H7 (cell line): ENCODE results near the gene MUC5B. TPM values are rescaled to one million over a fixed set of nuclear protein-coding genes. Genes with fewer than 3 reads are reported as not detected.

Experiments used
- DNase-seq: peaks from one replicate; pipeline ENCODE4 v3.0.0; 2012
- H3K27me3 ChIP-seq: 2 replicates; pipeline ENCODE4 v1.6.0; 2011; ENCODE audit warnings: mild to moderate bottlenecking, low read length; ENCODE audit not compliant: control insufficient read depth, insufficient read depth
- H3K36me3 ChIP-seq: replicated peaks from 2 replicates; pipeline ENCODE4 v1.5.1; 2011; ENCODE audit warnings: low read length; ENCODE audit not compliant: control insufficient read depth, insufficient read depth
- H3K4me3 ChIP-seq: 2 replicates; pipeline ENCODE4 v1.5.1; 2011; ENCODE audit warnings: low read depth, mild to moderate bottlenecking, control low read depth, low read length, moderate library complexity; ENCODE audit not compliant: insufficient read depth
- total RNA-seq: library from RNA; depleted of rRNA; stranded (reverse); fragments of >200 nt; shearing (Covaris generic); gene quantifications from 2 replicates; pipeline ENCODE4 v1.2.3, GENCODE V29; 2014

Gene MUC5B
- total RNA-seq, 1 experiment from 2014 or later = under 0.01 TPM

DNA sequence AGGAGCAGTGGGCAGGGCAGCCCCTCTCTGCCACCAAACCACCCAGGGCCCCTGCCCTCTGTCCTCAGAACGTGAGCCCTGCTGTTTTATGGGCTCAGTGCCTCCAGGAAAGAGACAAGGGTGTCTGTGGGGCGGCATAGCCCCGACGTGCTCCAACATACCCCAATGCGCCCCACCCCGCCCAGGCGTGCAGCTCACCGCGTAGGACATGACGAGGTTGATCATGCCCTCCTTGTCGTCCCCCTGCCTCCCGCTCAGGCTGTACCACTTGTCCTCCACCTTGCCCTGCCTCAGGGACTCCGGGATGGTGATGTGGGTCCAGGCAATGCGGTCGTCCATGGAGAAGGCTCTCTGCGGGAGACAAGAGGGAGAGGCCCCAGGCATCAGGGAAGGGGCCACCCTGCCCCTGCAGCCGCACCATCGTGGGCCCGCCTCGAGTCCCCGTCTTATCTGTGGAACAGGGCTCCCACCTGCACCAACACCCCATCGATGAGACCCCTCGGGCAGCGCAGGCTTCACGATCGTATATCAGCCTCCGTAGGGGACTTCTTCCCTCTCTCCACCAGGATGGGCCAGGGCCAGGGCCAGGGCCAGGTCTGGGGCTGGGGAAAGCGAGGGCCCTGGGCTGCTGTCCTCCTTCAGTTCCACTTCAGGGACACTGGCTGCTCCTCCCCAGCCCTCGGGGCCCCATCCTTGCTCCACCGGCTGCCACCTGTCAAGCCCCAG, 65.7 kb downstream of the MUC5B start:
- H3K4me3 ChIP-seq = no peak overlapping the region

DNA sequence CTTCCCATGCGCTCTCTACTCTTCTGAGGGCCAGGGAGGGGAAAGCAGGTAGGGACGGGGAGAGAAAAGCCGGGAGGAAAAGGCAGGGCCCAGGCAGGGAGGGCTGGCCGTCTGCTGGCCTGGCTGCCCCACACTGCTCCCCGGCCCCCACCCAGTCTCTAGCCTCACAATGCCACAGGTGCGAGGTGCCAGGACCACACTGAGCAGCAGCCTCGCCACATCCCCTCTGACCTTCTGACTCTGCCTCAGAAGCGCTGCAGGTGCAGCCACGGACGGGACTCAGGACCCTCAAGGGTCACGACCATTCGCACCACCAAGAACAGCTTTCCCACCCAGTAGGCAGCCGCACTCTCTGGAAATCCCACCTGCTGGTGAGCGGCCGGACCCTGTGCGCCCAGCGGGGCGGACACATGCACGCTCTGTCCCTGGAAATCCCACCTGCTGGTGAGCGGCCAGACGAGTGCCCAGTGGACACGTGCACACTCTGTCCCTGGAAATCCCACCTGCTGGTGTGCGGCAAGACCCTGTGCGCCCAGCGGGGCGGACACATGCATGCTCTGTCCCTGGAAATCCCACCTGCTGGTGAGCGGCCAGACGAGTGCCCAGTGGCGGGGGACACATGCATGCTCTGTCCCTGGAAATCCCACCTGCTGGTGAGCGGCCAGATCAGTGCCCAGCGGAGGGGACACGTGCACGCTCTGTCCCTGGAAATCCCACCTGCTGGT, 66.5 kb downstream of the MUC5B start:
- Histone ChIP-seq H3K36me3 (peaks cover 4% of the 10 kb centered on the region), H3K4me3 (no peak overlapping the region), H3K27me3 (no peaks in the 10 kb centered on the region)
- no peak for DNase-seq

More for the DNA sequence above, 65.7 kb downstream of the MUC5B start:
- no peak for DNase-seq
- Histone ChIP-seq H3K27me3 (no peaks in the 10 kb centered on the region), H3K36me3 (peaks cover 4% of the 10 kb centered on the region)

DNA sequence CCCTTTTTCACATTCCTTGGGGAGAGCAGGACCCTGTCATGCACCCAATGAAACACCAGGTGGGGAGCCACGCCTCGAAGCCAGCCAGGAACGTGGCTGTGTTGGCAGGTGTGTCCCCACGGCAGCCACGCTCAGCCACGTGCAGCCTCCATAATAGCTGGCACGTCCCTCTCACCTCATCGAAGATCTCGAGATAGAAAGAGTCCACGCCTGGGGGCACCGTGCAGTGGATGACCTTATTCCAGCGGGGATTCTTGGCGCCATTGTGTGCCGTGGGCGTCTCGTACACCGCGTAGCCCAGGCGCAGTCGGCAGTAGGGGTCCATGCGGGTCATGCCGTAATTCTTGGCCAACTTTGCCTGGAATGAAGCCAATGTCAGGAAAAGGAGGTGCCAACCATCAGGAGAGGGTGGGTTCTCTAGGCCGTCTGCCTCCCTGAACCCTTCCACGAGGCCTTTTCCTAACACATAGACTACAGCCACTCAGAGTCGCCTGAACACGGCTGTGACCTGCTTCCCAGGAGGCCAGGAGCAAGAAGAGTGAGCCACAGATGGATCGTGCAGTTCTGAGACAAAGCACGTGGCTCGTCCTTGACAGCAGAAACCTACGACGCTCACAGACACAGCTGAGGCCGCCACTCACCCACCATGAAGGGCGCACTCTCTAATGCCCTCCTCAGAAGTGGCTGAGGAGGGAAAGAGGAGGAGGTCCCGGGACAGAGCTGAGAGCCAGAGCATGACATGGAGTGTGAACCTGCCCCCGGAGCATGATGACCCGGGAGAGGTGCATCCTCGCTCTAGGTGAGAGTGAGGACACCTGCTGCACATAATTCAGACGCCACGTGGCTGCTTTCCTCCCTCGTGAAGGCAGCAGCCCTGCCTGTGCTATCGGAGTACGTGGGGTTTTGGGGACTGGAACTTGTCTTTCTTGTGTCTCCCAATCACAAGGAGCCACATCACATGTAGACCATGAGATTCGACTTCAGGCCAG, 67.5 kb downstream of the MUC5B start:
- H3K36me3 ChIP-seq = peaks cover 4% of the 10 kb centered on the region
- H3K4me3 ChIP-seq = no peak overlapping the region
- DNase-seq = no peak
- H3K27me3 ChIP-seq = no peaks in the 10 kb centered on the region

DNA sequence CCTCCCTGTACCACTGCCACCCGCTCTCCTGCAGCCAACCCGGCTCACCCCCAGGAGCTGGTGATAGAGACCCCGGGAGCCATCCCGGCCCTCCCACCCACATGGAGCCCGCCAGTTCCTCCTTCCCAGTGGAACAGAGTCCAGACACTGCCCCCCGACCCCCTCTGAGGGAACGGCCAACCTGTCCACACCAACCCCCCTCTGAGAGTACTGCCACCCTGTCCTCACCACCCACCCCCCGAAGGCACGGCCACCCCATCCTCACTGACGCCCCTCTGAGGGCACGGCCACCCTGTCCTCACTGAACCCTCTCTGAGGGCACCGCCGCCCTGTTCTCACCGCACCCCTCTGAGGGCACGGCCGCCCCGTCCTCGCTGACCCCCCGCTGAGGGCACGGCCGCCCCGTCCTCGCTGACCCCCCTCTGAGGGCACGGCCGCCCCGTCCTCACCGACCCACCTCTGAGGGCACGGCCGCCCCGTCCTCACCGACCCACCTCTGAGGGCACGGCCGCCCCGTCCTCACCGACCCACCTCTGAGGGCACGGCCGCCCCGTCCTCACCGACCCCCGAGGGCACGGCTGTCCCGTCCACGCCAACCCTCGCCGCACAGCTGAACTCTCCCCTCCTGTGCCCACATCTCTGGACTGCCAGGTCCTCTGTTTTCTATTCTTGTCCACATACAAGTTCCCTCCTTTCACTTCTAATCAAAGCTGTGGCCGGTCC, 68.6 kb downstream of the MUC5B start:
- Histone ChIP-seq H3K36me3 (peaks cover 2% of the 10 kb centered on the region; the same call in 1 of the 2 replicates), H3K4me3 (no peak overlapping the region), H3K27me3 (no peaks in the 10 kb centered on the region)
- no peak for DNase-seq

DNA sequence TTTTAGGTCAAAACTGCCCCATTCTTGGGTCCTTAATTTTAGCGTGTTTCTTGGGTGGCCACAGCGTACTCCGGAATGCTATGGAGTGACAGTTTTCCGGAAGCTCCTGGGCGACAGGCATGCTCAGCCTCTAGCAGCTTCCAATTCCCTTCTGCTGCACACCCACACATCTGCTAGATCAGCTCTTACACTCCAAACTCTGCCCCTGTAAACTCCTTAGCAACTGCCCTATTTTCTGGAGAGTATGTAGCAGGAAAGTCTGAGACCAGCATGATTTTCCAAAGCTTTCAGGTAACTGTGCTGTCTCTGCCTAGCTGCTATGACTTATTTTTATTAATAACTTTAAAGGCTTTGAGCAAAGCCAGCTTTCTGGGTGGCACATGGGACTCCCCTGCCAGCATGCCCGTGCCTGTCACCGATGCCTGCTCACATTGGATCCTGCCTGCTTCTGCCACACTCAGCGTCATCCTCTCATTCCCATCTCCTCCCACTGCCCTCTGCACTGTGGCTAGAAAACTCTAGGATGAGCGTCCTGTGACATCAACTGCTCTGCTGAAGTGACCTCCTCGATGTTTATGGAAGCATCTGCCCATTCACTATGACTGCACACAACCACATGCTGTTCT, 69.3 kb downstream of the MUC5B start:
- DNase-seq = no peak
- H3K36me3 ChIP-seq = peaks cover 2% of the 10 kb centered on the region; the same call in 1 of the 2 replicates
- H3K4me3 ChIP-seq = no peak overlapping the region
- H3K27me3 ChIP-seq = no peaks in the 10 kb centered on the region

DNA sequence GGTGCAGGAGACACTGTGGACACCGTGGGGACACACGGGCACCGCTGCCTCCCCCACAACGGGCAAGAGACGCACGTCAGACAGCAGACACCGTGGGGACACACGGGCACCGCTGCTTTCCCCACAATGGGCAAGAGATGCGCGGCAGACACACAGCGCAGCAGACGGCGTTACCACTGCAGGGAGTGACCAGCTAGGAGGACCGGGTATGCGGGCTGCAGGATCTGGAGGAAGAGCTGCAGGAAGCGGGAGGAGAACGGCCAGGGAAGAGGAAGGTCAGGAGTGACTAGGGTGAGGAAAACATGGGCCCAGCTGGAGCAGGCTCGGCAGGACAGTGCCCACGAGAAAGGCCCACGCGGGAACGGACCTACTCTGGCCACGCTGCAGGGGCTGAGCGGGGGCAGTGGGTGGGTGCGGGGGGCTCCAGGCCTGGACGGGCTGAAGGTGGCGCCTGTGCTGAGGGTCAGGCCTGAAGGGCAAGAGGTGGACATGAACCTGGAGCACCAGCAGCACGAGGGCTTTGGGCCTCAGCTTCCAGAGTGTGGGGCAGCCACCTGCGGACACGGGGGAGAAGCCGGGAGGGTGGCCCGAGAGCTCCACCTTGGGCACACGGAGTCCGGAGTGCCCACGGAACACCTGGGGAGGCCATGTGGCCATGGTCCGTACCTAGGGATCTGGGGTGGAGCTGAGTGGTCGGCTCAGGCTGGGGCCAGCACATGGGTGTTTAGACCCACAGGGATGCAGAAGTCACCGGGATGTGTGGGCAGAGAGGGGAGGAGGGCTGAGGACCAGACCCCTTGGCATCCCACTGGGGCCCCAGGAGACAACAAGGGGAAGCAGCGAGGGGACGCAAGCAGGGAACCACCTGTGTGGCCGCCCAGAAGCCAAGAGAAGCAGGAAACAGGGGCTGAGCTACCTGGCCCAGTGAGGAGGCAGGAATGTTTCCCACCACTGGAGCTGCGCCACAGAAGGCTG, 70.1 kb downstream of the MUC5B start:
- Histone ChIP-seq H3K27me3 (no peaks in the 10 kb centered on the region), H3K4me3 (no peak overlapping the region), H3K36me3 (peaks cover 2% of the 10 kb centered on the region; the same call in 1 of the 2 replicates)
- no peak for DNase-seq

DNA sequence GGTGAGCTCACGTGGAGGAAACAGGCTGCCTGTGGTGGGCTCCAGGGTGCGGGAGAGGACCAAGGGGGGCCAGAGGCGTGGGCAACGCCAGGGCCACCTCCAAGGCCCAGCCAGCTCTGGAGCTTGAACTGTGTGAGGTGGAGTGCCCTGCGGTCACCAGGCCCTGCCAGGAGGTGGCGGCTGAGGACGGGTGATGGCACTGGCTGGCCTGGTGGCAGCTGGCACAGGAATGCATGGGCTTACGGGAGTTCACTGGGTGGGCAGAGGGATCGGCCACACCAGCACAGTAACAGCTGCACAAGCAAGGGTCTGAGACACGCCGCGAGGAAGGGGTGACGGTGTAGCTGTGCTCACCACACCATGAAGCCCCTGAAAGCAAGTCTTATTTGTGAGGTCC, 70.8 kb downstream of the MUC5B start:
- DNase-seq = no peak
- Histone ChIP-seq H3K27me3 (no peaks in the 10 kb centered on the region), H3K36me3 (peaks cover 1% of the 10 kb centered on the region; the same call in 1 of the 2 replicates), H3K4me3 (no peak overlapping the region)

DNA sequence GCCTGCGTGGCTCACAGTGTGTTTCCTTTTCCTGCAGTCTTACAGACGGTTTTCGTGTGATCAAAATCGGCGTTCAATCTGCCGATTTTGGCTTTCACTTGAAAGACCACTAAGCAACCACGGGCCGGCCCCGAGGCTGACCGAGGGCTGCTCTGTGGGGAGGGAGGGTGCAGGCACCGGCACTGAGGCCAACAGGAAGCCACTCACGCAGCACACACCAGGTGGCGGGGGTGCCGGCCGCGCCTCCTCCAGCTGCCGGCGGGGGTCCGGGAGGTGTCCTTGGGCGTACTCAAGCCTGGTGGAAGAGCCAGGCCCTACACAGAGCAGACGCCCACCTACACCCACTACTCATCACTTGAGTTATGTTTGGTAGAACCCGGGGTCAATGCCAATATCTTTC, 72.2 kb downstream of the MUC5B start:
- Histone ChIP-seq H3K4me3 (no peak overlapping the region), H3K27me3 (no peaks in the 10 kb centered on the region), H3K36me3 (no peaks in the 10 kb centered on the region; the same call in 1 of the 2 replicates)
- DNase-seq = no peak

DNA sequence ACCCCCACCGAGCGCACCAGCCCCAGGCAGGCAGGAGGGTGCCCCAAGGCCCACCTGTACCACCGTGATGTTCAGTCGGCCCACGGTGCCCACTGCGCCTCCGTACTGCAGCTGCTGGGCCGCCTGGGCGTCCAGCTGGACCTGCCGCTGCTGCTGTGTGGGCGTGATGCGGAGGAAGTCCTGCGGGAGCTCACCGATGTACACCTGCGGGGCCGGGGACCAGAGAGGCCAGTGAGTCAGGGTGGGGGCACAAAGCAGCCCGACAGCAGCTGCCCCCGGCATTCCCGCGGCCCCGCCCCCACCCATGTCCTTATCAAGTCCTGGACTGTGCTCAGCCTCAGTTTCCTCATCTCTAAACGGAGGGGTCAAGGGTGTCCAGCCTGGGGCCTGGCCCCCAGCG, 72.7 kb downstream of the MUC5B start:
- Histone ChIP-seq H3K4me3 (no peak overlapping the region), H3K27me3 (no peaks in the 10 kb centered on the region), H3K36me3 (no peaks in the 10 kb centered on the region; the same call in 1 of the 2 replicates)
- DNase-seq = no peak

DNA sequence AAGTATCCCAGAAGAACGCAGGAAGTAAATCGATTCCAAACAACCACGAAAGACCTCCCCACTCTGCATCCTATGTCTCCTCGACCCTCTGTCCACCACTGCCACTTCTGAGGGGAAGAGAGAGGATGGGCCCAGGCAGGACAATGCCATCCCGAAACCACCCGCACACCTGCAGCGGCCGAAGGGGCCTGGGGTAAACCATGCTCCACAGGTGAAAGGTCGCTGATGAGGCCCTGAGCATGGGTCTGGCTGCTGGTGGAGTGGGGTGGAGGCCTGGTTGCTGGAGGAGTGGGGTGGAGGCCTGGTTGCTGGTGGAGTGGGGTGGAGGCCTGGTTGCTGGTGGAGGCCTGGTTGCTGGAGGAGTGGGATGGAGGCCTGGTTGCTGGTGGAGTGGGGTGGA, 73.4 kb downstream of the MUC5B start:
- H3K27me3 ChIP-seq = no peaks in the 10 kb centered on the region
- no peaks in the 10 kb centered on the region for H3K36me3 ChIP-seq
- H3K4me3 ChIP-seq = no peak overlapping the region
- no peak for DNase-seq

DNA sequence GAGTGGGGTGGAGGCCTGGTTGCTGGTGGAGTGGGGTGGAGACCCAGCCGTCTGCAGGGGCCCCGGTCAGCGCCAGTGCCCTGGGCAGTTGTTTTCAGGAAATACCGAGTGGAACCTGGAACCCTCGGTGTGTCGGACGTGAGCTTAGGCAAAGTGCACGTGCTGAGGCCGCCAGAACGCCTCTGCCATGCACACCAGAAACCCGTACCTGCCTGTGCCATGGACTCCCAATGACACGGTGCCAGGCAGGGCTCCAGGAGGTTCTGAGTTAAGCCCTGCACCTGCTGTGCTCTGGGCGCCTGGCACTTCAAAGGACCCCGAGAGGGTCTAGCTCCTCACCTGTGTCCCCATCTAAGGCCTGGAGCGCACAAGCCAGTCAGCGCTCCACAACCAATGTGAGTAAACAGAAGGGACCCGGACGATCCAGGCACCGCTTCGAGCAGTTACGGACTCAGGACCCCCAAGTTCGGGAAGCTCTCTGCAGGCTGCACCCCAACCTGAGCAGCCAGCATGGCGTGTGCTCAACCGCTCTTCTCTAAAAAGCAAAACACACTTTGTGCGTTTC, 74.2 kb downstream of the MUC5B start:
- no peak overlapping the region for H3K4me3 ChIP-seq
- DNase-seq = no peak
- no peaks in the 10 kb centered on the region for H3K36me3 ChIP-seq
- no peaks in the 10 kb centered on the region for H3K27me3 ChIP-seq

DNA sequence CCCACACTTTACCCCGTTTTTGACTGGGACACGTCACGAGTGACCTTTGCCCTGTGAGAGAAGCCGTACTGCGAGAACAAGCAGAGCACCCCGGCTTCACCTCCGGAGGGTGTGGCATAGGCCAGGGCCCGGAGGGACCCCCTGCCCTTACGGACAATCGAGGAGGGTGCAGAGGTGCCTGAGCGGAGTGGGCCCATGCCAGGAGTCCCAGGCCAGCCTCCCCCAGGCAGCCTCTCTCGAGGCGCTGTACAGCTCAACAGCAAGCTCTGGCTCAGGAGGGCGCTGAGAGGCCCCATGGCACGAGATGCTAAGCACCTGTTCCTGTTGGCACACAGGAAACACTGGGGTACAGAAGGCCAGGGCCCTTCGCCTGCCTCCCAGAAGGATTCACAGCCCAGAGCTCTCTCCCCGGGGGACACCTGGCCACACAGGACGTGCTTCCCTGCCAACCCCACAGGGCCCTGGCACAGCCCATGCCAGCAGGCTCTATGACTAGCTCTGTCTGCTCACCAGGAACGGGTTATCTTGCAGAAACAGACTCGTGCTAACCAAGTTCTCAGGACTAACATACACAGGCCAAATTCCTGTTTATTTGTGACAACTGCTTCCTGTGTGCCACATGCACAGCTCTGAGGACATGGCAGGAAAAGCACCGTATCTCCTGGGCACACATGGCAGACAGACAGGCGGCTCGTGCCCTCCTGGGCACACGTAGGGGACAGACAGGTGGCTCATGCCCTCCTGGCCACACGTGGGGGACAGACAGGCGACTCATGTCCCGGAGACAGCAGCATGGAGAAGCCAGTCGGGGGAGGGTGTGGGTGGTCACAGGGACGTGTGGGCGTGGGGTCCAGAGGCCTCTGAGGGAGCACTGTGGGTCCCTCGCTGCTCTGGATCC, 75.0 kb downstream of the MUC5B start:
- H3K27me3 ChIP-seq = no peaks in the 10 kb centered on the region
- no peak overlapping the region for H3K4me3 ChIP-seq
- no peaks in the 10 kb centered on the region for H3K36me3 ChIP-seq
- DNase-seq = no peak
